Gastrocnemius medialis (tissue), 4 donors: Measurements from ENCODE around the gene PRSS1.

Experiments
- POLR2A ChIP-seq, 2 donors: fragments of 450-650 bp; IDR thresholded peaks; one replicate each; pipeline ENCODE4 v1.6.1; 2017; ENCODE audit warnings: antibody characterized with exemption in 2 of 2, mild to moderate bottlenecking in 2 of 2, moderate library complexity in 2 of 2
- TF ChIP-seq, protein P1 (sequence below), 5 experiments: fragments of 450-650 bp in 3 of 5; fragments of 200-600 bp in 2 of 5; sonication (generic) in 2 of 5; IDR thresholded peaks in 4 of 5; conservative IDR thresholded peaks in 1 of 5; 1 replicate in 4 of 5; 2 replicates in 1 of 5; pipeline ENCODE4 v1.5.1; 2016 to 2019; ENCODE audit warnings: antibody characterized with exemption in 5 of 5, mild to moderate bottlenecking in 3 of 5, moderate library complexity in 3 of 5

DNA sequence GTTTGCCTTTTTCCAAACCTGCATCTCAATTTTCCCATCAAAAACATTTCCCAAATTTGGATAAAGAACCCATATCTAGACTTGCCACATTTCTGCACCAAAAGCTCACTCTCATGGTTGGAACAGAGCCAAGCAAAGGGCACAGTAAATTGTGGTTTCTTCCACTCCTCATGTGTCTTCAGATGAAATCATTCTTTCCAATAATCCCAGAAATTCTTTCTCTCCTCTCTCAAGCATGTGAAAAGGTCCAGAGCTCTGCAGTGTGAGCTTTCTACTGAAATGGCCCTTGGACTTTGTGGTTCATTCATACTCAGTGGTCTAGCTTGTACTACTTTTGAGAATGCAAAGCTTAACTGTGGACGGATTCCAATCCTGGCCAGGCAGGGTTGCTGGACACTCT, 41.3 kb downstream of the PRSS1 start:
- no peak for TF ChIP-seq POLR2A (IDR thresholded peaks at IDR 0.05)
- TF ChIP-seq, protein P1, sequence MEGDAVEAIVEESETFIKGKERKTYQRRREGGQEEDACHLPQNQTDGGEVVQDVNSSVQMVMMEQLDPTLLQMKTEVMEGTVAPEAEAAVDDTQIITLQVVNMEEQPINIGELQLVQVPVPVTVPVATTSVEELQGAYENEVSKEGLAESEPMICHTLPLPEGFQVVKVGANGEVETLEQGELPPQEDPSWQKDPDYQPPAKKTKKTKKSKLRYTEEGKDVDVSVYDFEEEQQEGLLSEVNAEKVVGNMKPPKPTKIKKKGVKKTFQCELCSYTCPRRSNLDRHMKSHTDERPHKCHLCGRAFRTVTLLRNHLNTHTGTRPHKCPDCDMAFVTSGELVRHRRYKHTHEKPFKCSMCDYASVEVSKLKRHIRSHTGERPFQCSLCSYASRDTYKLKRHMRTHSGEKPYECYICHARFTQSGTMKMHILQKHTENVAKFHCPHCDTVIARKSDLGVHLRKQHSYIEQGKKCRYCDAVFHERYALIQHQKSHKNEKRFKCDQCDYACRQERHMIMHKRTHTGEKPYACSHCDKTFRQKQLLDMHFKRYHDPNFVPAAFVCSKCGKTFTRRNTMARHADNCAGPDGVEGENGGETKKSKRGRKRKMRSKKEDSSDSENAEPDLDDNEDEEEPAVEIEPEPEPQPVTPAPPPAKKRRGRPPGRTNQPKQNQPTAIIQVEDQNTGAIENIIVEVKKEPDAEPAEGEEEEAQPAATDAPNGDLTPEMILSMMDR (IDR thresholded peaks at IDR 0.05 in 4 of 5, conservative IDR thresholded peaks at IDR 0.05 in 1 of 5): no peak
